Activated naive CD4-positive, alpha-beta T cell treated with anti-CD3 and anti-CD28 coated beads, Interleukin-2, amount 10 ng/mL, durations not matched to agents 7 days and 5 days (primary cell): ENCODE measurements around the gene ENTPD1.

ENCODE experiments used
- CTCF ChIA-PET: fragments of 350-600 bp; sonication (Branson Sonifier 250); formaldehyde crosslinking; loops from one replicate; lab custom pipeline; 2021; ENCODE audit warnings: antibody characterized with exemption; lab: Charles Lee
- DNase-seq: peaks from one replicate; pipeline ENCODE4 v3.0.0-alpha.2; 2020
- H3K27ac Mint-ChIP-seq: one replicate; pipeline ENCODE4 v1.8.0; 2021; ENCODE audit warnings: mild to moderate bottlenecking, moderate library complexity, mixed read lengths
- H3K27me3 Mint-ChIP-seq: one replicate; pipeline ENCODE4 v1.8.0; 2021; ENCODE audit warnings: mild to moderate bottlenecking, mixed read lengths
- H3K36me3 Mint-ChIP-seq: one replicate; pipeline ENCODE4 v1.8.0; 2021; ENCODE audit warnings: mixed read lengths
- H3K4me1 Mint-ChIP-seq: one replicate; pipeline ENCODE4 v1.8.0; 2021; ENCODE audit warnings: mixed read lengths
- H3K4me3 Mint-ChIP-seq: one replicate; pipeline ENCODE4 v1.8.0; 2021; ENCODE audit warnings: mild to moderate bottlenecking, moderate library complexity, mixed read lengths
- H3K9me3 Mint-ChIP-seq: one replicate; pipeline ENCODE4 v1.8.0; 2021; ENCODE audit warnings: mixed read lengths

The ENTPD1 gene

GRCh38 chr10:95741807-95742467 lies 14.0 kb upstream of the ENTPD1 start:
- no peaks in the 10 kb centered on the region for H3K9me3 Mint-ChIP-seq
- no peaks in the 10 kb centered on the region for H3K36me3 Mint-ChIP-seq
- peaks cover 3% of the 10 kb centered on the region for H3K27me3 Mint-ChIP-seq
- DNase-seq = no peak
- no peak overlapping the region for H3K27ac Mint-ChIP-seq
- no peaks in the 10 kb centered on the region for H3K4me1 Mint-ChIP-seq
- H3K4me3 Mint-ChIP-seq = no peak overlapping the region
- CTCF ChIA-PET = no interaction called here

GRCh38 chr10:95742485-95742884 lies 13.5 kb upstream of the ENTPD1 start:
- no peaks in the 10 kb centered on the region for H3K4me1 Mint-ChIP-seq
- H3K4me3 Mint-ChIP-seq = no peak overlapping the region
- peaks cover 3% of the 10 kb centered on the region for H3K27me3 Mint-ChIP-seq

GRCh38 chr10:95742962-95743535 lies 12.9 kb upstream of the ENTPD1 start:
- no peaks in the 10 kb centered on the region for H3K4me1 Mint-ChIP-seq
- no peaks in the 10 kb centered on the region for H3K36me3 Mint-ChIP-seq
- H3K27me3 Mint-ChIP-seq = peaks cover 3% of the 10 kb centered on the region
- no peak for DNase-seq
- CTCF ChIA-PET = no interaction called here
- no peak overlapping the region for H3K27ac Mint-ChIP-seq
- no peak overlapping the region for H3K4me3 Mint-ChIP-seq
- no peaks in the 10 kb centered on the region for H3K9me3 Mint-ChIP-seq

More at GRCh38 chr10:95742485-95742884, 13.5 kb upstream of the ENTPD1 start:
- Mint-ChIP-seq H3K27ac (no peak overlapping the region), H3K36me3 (no peaks in the 10 kb centered on the region), H3K9me3 (no peaks in the 10 kb centered on the region)
- DNase-seq = no peak
- CTCF ChIA-PET = no interaction called here

GRCh38 chr10:95745501-95745900 lies 10.5 kb upstream of the ENTPD1 start:
- H3K27me3 Mint-ChIP-seq = no peaks in the 10 kb centered on the region
- H3K36me3 Mint-ChIP-seq = no peaks in the 10 kb centered on the region
- no peak overlapping the region for H3K27ac Mint-ChIP-seq
- no peak for DNase-seq
- H3K4me3 Mint-ChIP-seq = no peak overlapping the region
- H3K4me1 Mint-ChIP-seq = no peaks in the 10 kb centered on the region
- CTCF ChIA-PET = no interaction called here
- H3K9me3 Mint-ChIP-seq = no peaks in the 10 kb centered on the region

- no peak for DNase-seq
- Mint-ChIP-seq H3K4me3 (no peak overlapping the region), H3K9me3 (no peaks in the 10 kb centered on the region), H3K27me3 (no peaks in the 10 kb centered on the region), H3K4me1 (no peaks in the 10 kb centered on the region), H3K36me3 (no peaks in the 10 kb centered on the region), H3K27ac (no peak overlapping the region)
- CTCF ChIA-PET = no interaction called here
Measured at GRCh38 chr10:95748349-95748748, 7.6 kb upstream of the ENTPD1 start.

- Mint-ChIP-seq H3K4me1 (peaks cover 10% of the 10 kb centered on the region), H3K4me3 (no peak overlapping the region), H3K9me3 (no peaks in the 10 kb centered on the region), H3K27ac (no peak overlapping the region), H3K36me3 (no peaks in the 10 kb centered on the region), H3K27me3 (peaks cover 16% of the 10 kb centered on the region)
- DNase-seq = no peak
- CTCF ChIA-PET = interaction anchor here (0.6 to 0.9 kb wide), 2 partner anchors 62 to 126 kb away, joined by 3 to 4 read pairs; partner anchors contain the start of gene TCTN3
Measured at GRCh38 chr10:95755511-95756004, 405 bp upstream of the ENTPD1 start.

GRCh38 chr10:95756809-95757684 lies 1.1 kb downstream of the ENTPD1 start:
- H3K9me3 Mint-ChIP-seq = no peaks in the 10 kb centered on the region
- peaks cover 14% of the 10 kb centered on the region for H3K4me1 Mint-ChIP-seq
- peaks cover 16% of the 10 kb centered on the region for H3K27me3 Mint-ChIP-seq
- CTCF ChIA-PET = interaction anchor here (0.6 kb wide), 1 partner anchor 81 kb away, joined by 3 read pairs; no protein-coding TSS in a partner anchor
- H3K27ac Mint-ChIP-seq = no peak overlapping the region
- DNase-seq = no peak
- no peak overlapping the region for H3K4me3 Mint-ChIP-seq
- H3K36me3 Mint-ChIP-seq = no peaks in the 10 kb centered on the region

GRCh38 chr10:95758351-95759025 lies 2.5 kb downstream of the ENTPD1 start:
- no peak for DNase-seq
- no peak overlapping the region for H3K4me3 Mint-ChIP-seq
- CTCF ChIA-PET = interaction anchor here (0.9 to 1.0 kb wide), 2 partner anchors 65 to 83 kb away, joined by 3 to 4 read pairs; partner anchors contain the start of gene TCTN3
- H3K27ac Mint-ChIP-seq = peak overlapping the region; percentile 73
- H3K36me3 Mint-ChIP-seq = no peaks in the 10 kb centered on the region
- peaks cover 14% of the 10 kb centered on the region for H3K4me1 Mint-ChIP-seq
- peaks cover 16% of the 10 kb centered on the region for H3K27me3 Mint-ChIP-seq
- no peaks in the 10 kb centered on the region for H3K9me3 Mint-ChIP-seq

- DNase-seq = no peak
- Mint-ChIP-seq H3K4me3 (no peak overlapping the region), H3K9me3 (no peaks in the 10 kb centered on the region), H3K4me1 (peaks cover 14% of the 10 kb centered on the region), H3K27ac (no peak overlapping the region), H3K36me3 (no peaks in the 10 kb centered on the region), H3K27me3 (peaks cover 16% of the 10 kb centered on the region)
- CTCF ChIA-PET = interaction anchor here (1.0 to 1.7 kb wide), 2 partner anchors 65 to 82 kb away, joined by 3 to 5 read pairs; partner anchors contain the start of gene TCTN3
Measured at GRCh38 chr10:95759233-95759826, 3.4 kb downstream of the ENTPD1 start.

GRCh38 chr10:95761939-95762492 lies 6.1 kb downstream of the ENTPD1 start:
- Mint-ChIP-seq H3K9me3 (no peaks in the 10 kb centered on the region), H3K4me3 (no peak overlapping the region), H3K27ac (peak overlapping the region; percentile 17), H3K4me1 (peaks cover 9% of the 10 kb centered on the region), H3K36me3 (no peaks in the 10 kb centered on the region), H3K27me3 (no peaks in the 10 kb centered on the region)
- CTCF ChIA-PET = no interaction called here
- DNase-seq = no peak

- no peak overlapping the region for H3K27ac Mint-ChIP-seq
- no peak overlapping the region for H3K4me3 Mint-ChIP-seq
- H3K27me3 Mint-ChIP-seq = peaks cover 8% of the 10 kb centered on the region
- no peaks in the 10 kb centered on the region for H3K36me3 Mint-ChIP-seq
- CTCF ChIA-PET = no interaction called here
- H3K4me1 Mint-ChIP-seq = no peaks in the 10 kb centered on the region
- H3K9me3 Mint-ChIP-seq = no peaks in the 10 kb centered on the region
- no peak for DNase-seq
Measured at GRCh38 chr10:95767884-95768556, 12.1 kb downstream of the ENTPD1 start.

GRCh38 chr10:95770084-95770720 lies 14.2 kb downstream of the ENTPD1 start:
- Mint-ChIP-seq H3K36me3 (no peaks in the 10 kb centered on the region), H3K27ac (no peak overlapping the region), H3K27me3 (peaks cover 8% of the 10 kb centered on the region), H3K9me3 (peaks cover 2% of the 10 kb centered on the region), H3K4me3 (no peak overlapping the region), H3K4me1 (no peaks in the 10 kb centered on the region)
- CTCF ChIA-PET = no interaction called here
- no peak for DNase-seq
